HG03342 (cell line): ENCODE measurements around the gene N4BP2.
"Not testable (repeated sequence)": the region's sequence is repeated elsewhere in the genome, so short reads cannot be mapped to it uniquely, and the experiment has no call there.

Experiments used
- ATAC-seq: cut with Tn5 transposase; IDR thresholded peaks from one replicate; pipeline ENCODE4 v1.9.1; 2021; ENCODE audit warnings: mild to moderate bottlenecking, moderate library complexity; ENCODE audit not compliant: unreplicated experiment

N4BP2 gene

DNA sequence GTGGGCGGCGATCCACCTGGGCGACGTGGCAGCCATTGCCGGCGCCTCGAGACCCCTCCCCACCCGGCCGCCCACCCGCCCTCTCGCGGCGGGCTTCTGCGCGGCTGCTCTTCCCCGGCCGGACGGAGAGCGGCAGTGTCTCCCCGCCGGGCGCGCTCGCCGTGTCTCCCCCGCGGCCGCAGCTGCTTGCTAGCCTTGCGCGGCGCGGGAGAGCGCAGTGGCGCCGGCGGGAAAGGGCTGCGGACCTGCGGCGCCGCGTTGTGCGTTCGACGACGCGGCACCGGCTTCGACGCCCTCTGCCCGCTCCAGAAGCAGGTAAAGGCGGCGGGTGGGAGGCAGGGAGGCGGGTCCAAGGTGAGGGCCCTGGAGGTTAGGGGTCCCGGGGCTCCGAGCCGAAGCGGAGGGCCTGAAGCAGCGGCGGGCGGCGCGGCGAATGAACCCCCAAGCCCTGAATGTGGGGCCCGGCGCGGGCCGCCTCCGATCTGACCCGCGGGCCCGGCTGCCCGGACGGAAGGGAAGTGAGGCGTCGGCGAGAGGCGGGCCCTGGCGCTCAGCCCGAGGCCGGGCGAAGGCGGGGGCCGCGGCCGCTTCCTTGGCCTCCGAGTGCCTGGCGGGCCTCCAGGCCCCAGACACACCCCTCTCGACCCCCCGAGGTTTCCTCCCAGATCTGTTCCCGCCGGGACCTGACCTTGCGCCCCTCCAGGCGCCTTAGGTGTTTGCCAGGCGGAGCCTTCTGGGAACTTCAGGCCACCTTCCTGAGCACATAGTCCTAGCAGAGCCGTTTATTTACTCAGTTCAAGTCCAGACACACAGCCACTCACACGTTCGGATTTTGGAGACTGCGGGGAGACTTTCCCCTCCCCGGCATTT, at the start of gene N4BP2:
Gene N4BP2 (plus strand): TSS at position 135 of the 870 bp plus-strand sequence. CDS start 40,491 bp downstream, outside the sequence.
- peak; percentile 41 for ATAC-seq

GRCh38 chr4:40016007-40016406, 40.6 kb upstream of the N4BP2 start:
- no peak for ATAC-seq

DNA sequence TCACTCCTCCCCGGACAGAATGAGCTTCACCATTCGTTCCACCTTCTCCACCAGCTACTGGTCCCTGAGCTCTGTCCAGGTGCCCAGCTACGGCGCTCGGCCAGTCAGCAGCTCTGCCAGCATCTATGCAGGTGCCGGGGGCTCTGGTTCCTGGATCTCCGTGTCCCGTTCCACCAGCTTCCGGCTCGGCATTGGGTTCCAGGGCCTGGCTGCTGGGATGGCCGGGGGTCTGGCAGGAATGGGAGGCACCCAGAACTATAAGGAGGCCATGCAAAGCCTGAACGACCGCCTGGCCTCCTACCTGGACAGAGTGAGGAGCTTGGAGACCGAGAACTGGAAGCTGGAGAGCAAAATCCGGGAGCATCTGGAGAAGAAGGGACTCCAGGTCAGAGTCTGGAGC, 36.4 kb upstream of the N4BP2 start:
- ATAC-seq: no peak

- ATAC-seq: not testable (repeated sequence)
These were observed 35.5 kb upstream of the N4BP2 start for GRCh38 chr4:40021116-40021515.

GRCh38 chr4:40024049-40024448, 32.6 kb upstream of the N4BP2 start:
- not testable (repeated sequence) for ATAC-seq

DNA sequence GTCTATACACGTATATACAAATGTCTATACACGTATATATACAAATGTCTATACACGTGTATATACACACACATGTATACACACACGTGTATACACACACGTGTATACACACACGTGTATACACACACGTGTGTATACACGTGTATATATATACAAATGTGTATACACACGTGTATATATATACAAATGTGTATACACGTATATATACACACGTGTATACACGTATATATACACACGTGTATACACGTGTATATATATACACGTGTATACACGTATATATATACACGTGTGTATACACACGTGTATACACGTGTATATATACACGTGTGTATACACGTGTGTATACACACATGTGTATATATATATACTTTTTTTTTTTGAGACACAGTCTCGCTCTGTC, 23.9 kb upstream of the N4BP2 start:
- ATAC-seq: no peak

- ATAC-seq: no peak
These were observed 23.0 kb upstream of the N4BP2 start for GRCh38 chr4:40033613-40034012.

DNA sequence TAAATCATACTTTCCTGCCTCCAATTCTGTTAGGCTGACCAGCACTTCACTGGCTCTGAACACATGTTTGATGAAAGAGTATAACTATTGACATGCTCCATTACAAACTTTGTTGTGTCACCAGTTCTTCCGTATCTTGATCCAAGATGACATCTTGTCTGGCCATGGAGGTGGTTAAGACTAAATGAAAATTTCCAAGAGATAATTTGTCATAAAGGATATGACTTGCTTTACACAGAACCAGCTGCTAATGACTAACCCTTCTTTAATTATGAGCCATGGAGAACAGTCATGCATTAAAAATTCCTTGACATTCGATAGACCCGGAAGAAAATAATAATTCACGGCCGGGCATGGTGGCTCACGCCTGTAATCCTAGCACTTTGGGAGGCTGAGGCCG, 17.7 kb upstream of the N4BP2 start:
- no peak for ATAC-seq

GRCh38 chr4:40040908-40041307, 15.7 kb upstream of the N4BP2 start:
- ATAC-seq: no peak

- no peak for ATAC-seq
These were observed 12.9 kb upstream of the N4BP2 start for GRCh38 chr4:40043786-40044185.

DNA sequence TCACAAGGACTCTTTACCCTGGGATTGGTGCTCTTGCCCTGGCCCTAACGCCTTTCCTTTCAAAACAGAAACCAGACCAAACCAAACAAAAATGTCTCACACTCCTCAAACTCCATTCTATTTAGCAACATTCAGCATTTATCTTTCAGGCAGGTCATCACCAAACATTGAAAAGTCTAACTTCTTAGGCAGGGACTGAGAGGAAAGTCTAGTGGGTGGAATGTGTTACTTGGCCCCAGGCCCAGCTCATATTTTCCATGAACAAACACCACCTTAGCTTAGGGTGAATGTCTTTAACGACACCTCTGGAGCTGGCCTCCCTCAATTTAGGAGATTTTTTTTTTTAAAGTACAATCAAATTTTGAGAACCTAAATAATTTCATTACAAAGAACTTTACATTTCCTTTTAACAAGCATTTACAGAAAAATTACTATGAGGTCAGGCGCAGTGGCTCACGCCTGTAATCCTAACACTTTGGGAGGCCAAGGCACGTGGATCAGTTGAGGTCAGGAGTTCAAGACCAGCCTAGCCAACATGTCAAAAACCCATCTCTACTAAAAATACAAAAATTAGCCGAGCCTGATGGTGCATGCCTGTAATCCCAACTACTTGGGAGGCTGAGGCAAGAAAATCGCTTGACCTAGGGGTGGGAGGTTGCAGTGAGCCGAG, 10.2 kb upstream of the N4BP2 start:
- no peak for ATAC-seq

GRCh38 chr4:40053161-40053560, 3.5 kb upstream of the N4BP2 start:
- ATAC-seq: no peak

DNA sequence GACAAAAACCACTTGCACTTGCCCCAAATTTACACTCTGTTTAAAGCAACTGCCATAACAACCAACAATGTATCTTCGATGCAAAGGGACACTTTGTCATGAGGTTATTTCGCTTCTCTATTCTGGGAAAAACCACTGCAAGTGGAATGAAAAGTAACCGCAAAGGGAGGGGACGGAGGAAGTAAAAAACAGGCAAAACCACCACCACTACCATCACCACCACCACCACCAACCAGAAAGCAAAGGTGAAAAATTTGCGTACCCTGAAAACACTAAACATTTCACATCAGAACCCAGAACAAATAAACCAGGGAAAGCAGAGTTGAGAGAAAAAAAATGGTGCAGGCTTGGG, 1.2 kb upstream of the N4BP2 start:
- no peak for ATAC-seq

DNA sequence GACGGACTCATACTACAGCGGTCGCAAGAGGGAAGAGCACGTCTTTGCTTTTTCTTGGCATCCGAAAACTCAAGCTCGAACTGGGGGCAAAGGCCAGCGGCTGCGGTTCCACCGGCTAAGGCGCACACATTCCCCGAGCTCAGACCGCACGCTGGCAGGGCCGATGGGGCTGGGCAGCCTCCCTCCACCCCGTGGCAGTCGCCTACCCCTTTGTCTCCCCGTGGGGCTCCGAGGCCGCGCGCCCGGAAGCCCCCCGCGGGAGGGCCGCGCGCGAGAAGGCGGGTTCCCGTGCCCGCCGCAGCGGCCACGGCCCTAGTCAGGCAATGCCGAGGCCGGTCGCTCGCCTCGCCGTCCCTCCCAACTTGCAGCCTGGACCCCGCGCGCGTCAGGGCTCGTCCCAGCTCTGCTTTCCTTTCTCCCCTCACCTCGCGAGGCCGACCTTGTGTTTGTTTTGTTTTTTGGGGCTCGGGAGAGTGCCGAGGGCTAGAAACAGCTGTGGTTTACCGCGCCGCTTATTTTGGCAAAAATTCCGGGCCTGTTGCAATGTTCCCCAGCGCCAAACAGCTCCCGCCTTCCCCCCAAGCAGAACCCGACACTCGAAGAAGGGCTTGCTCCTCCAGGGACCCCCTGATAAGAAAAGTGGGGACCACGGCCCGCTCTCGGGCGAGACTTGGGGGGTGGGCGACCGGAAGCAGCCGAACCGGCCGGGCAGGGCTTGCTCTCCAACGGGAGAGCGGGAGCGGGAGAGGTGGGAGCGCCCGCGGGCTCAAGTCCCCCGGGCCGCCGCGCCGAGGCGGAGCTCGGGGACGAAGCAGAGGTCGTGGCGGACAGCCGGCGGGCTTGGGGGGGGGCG, 561 bp upstream of the N4BP2 start:
- ATAC-seq: peak; percentile 3

DNA sequence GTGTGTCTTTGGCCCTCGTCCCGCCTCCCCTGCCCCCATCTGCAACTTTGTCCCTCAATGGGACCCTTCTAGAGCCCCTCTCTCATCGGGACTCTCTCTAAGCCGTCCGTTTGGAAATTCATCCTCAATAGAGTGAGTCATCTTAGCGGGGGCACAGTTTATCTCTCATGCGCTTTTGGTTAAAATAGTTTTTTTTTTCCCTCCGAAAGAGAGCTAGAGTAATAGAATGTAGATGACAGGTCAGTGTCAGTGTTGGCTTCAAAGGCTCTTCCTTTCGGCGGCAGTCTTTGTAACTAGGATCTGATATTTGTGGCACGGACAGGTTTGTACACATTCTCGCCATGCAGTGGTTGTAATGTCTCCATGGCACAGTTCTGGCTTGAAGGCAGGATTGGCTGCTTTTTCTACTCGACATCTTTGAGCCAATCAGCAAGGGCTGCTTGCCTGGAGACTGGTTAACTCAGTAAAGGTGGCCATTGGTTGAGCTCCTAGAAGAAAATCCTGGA, 989 bp downstream of the N4BP2 start:
- ATAC-seq: peak; percentile 70

GRCh38 chr4:40058121-40058520, 1.5 kb downstream of the N4BP2 start:
- no peak for ATAC-seq

DNA sequence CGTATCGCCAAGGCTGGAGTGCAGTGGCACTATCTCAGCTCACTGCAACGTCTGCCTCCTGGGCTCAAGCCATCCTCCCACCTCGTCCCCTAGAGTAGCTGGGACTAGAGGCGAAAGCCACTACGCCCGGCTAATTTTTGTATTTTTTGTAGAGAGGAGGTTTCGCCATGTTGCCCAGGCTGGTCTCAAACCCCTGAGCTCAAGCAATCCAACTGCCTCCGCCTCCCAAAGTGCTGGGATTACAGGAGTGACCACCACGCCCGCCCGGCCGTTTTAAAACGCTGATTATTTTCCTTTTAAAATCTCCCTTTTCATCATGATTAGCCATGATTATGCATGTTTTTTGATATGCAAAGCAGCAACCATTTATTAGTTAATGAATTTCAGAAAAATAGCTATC, 2.2 kb downstream of the N4BP2 start:
- ATAC-seq: no peak

GRCh38 chr4:40059362-40059761, 2.7 kb downstream of the N4BP2 start:
- ATAC-seq: no peak

GRCh38 chr4:40065010-40065409, 8.4 kb downstream of the N4BP2 start:
- ATAC-seq: no peak

DNA sequence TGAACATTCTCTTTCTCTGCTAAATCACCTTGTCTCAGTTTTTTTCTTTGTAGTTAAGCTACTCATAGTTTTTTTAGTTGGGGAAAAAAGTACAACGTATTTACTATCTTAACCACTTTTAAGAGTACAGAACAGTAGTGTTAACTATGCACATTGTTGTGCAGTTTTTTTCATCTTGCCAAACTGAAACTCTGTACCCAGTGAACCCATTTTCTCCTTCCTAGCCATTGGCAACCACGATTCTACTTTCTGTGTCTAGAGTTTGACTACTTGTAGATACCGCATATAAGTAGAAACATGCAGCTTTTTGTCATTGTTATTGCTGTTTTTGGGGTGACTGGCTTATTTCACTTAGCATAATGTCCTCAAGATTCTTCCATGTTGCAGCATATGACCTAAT, 10.0 kb downstream of the N4BP2 start:
- no peak for ATAC-seq

GRCh38 chr4:40070387-40070786, 13.7 kb downstream of the N4BP2 start:
- ATAC-seq: no peak
